HG03520 (cell line): ENCODE measurements around the gene SLC13A3.

ENCODE experiments used
- ATAC-seq: cut with Tn5 transposase; IDR thresholded peaks from one replicate; pipeline ENCODE4 v1.9.1; 2021; ENCODE audit warnings: mild to moderate bottlenecking, moderate library complexity; ENCODE audit not compliant: unreplicated experiment

Gene SLC13A3

DNA sequence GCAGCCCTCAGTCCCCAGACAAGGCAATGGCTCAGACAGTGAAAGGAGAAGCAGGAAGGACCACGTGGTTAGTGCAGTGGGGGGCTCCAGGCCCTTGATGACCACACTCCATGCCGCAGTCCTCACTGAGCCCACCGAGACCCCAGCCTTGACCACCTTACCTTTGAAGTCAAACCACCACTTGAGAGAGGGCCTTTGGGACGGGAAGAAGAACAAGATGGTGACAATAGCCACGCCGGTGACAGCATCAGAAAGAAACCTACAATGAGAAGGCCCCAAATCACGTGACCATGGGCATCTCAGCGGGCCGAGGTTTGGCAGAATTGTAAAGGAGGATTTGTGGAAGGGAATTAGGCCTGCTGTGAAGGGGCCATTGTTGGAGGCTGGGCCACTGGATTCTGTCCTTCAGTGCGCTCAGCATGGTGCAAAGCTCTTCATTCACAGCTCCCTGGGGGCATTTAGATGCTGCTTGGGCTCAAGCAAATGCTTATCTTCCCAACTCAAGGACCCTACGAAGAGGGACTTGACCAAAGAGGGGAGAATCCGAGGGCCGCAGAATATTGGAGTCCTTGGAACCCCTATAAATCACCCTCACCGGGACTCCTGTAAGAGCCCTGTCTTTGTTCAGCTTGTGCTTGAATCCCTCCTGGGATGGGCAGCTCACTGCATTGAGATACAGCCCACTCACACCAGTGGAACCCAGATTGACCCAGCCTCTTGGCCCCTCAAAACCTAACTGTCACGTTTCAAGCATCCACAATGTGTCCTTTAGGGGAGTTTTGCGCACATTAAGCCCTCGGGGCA, 67.6 kb downstream of the SLC13A3 start:
- no peak for ATAC-seq

DNA sequence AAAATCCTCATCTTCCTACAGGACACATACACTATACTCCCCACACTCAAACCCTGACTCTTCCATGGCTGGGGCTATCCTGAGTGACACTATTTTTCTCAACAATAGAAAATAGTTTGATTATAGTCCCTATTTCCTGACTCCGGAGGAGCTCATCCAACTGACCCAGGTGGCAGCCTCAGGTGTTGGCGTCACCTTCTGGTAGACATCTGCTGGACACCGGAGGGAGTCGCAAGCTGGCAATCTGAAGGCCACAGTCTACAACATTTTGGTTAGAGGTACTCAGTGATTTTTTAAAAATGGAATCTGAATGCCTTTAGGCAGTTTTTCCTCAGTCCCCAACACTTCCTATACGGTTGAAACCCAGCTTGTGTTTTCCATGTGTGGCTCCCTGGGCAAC, 68.6 kb downstream of the SLC13A3 start:
- no peak for ATAC-seq

GRCh38 chr20:46581391-46581790, 69.9 kb downstream of the SLC13A3 start:
- ATAC-seq, result no peak

GRCh38 chr20:46580613-46581205, 70.5 kb downstream of the SLC13A3 start:
- no peak for ATAC-seq

DNA sequence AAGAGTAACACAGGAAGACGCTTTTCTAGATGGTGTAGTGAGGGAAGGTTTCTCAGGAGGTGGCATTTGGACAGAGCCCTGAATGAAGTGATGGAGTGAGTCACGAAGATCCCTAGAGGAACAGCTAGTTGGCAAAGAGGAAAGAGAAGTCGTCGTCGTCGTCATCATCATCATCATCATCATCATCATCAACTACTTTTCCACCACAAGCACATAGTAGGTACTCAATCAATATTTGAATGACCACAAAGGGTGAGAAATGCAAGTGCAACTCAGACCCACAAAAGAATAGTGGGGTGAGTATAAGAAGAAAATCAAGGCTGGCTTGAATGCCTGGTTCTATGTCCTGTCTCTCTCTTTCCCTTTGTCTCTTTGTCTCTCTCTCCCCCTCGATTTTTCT, 72.5 kb downstream of the SLC13A3 start:
- no peak for ATAC-seq

DNA sequence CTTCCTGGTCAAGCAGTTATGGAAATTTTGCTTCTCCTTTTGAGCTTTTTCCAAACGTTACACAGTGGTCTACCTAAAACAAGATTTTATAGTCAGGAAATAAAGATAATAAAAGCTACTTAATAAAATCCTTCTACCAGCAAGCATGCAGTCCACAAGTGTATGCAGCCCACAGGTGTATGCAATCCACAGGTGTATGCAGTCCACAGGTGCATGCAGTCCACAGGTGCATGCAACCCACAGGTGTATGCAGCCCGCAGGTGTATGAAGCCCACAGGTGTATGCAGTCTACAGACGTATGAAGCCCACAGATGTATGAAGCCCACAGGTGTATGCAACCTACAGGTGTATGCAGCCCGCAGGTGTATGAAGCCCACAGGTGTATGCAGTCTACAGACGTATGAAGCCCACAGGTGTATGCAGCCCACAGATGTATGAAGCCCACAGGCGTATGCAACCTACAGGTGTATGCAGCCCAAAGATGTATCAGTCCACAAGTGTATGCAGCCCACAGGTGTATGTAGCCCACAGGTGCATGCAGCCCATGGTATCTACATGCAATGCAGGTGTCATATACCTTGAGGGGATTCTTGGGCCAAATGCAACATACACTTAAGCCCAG, 74.4 kb downstream of the SLC13A3 start:
- ATAC-seq, result no peak

- ATAC-seq, result no peak
Observed at GRCh38 chr20:46575937-46576461, 75.3 kb downstream of the SLC13A3 start.

GRCh38 chr20:46575394-46575793, 75.9 kb downstream of the SLC13A3 start:
- no peak for ATAC-seq

DNA sequence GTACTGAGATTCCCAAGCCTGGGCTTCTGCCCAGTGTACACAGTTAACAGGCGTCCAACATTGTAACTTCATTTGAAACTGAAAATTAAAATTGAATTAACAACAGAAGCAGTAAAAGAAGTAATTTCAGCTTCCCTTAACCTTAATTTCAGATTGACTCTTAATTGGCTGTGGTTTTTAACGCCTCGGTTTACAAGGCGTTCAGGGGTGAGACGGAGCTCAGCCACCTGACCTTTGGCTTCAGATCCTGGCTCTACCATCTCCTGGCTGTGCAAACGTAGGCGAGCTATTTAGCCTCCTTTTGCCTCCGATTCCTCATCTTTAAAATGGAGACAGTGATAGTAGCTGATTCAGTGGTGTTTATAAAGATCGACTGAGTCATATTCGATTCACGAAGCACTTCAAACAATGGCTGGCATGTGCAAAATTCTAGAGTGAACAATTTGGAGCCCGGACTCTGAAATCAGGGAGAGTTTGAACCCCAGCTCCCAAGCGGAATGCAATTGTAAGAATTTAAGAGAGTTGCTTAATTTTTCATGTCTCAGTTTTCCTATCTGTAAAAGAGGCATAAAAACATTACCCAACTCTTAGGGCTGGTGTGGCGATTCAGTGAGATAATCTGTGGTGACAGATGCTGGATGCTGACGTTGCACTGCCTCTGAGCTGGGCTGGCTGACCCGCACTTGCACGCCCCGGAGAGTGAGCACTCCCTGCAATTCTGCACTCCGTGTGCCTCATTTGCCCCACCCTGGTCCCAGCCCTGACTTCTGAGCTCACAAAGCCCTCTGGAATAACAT, 77.3 kb downstream of the SLC13A3 start:
- no peak for ATAC-seq

DNA sequence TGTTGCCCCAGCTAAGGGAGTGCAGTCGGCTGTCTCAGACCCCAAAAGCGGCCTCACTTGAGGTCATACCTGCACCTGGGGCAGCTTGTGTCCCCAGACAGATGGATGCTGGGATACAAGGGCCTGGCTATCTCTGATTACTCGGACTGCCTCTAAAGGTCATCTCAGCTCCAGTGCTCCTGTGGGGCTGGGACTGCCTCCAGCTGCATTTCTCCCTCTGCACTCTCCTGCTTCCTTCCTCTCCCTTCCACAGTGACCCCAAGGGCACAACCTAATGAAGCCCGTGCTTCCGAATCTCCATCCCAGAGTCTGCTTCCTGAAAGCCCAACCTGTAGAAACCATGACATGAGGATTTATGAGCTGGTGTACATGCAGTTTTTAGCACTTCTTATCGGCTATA, 78.0 kb downstream of the SLC13A3 start:
- ATAC-seq, result no peak

- no peak for ATAC-seq
Observed at GRCh38 chr20:46572790-46573189, 78.5 kb downstream of the SLC13A3 start.

DNA sequence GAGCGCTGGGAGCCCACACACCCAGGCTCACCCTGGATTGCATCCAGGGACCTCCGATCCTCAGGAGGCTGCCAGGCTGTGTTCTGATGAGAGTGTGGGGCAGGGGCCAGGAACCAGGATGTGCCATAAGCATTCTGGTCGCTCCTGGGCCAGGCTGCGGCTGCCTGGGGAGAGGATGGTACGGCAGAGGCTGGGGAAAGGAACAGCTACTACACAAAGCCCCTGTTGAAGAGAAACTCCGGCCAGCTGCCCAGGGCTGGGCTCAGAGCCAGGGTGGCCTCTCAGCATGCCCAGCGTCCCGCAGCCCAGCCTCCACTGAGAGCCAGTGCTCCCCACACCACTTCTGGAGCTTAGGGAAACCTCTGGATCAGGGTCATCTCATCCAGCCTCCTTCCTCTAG, 79.1 kb downstream of the SLC13A3 start:
- no peak for ATAC-seq

GRCh38 chr20:46571418-46571817, 79.8 kb downstream of the SLC13A3 start:
- ATAC-seq, result no peak

DNA sequence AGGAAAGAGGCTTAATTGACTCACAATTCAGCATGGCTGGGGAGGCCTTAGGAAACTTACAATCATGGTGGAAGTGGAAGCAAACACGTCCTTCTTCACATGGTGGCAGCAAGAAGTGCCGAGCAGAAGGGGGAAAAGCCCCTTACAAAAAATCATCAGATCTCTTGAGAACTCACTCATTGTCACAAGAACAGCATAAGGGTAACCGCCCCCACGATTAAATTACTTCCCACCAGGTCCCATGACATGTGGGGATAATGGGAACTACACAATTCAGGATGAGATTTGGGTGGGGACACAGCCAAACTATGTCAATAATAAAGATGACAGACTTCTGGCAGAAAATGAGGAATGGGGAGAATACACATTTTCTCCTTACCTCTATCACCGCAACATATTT, 80.3 kb downstream of the SLC13A3 start:
- no peak for ATAC-seq

DNA sequence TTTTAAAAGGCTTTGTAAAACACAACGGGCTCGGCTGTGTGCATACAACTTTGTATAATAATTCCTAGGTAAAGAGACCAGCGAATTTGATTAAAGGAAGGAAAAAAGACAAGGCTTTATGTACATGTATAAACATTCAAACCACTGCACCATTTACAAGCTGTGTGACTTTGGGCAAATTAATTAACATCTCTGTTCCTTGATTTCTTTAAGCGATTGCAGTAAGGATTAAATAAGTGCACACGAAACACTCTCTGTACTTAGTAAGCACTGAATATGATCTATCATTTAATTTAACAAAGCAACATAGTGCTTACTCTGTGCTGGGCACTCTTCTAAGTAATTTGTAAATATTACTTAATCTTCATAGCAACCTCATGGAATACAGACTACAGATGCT, 81.3 kb downstream of the SLC13A3 start:
- no peak for ATAC-seq

- ATAC-seq, result no peak
Observed at GRCh38 chr20:46568570-46569129, 82.6 kb downstream of the SLC13A3 start.

GRCh38 chr20:46566125-46566524, 85.1 kb downstream of the SLC13A3 start:
- ATAC-seq, result no peak

DNA sequence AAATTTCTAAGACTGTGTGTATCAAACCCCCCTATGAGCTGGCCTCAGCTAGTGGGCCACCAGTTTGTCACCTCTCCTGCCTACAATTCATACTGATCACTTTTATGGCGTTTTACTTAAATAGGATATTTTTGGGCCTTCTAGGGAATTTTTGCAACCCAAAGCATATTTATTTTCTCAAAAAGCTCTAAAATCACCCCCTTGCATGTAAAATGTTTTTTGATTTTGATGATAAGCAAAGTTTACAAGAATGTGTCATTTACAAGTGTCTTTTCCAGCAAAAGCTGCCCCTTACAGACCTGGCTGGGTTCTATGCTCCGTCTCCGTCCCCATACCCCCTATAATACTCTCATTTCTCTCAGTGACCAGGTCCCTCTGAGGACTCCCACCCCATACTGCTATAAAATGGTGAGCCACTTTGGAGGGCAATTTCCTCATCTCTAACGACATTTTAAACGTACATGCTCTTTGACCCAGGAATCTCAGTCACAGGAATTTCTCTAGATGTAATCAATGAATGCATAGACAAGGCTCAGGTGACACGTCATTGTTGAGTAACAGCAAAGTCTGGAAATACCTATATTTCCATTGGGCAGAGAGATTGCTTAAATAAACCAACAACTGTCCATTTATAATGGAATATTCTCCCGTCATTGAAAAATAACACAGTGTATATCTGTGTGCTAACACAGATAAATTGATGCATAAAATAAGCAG, 86.9 kb downstream of the SLC13A3 start:
- no peak for ATAC-seq

DNA sequence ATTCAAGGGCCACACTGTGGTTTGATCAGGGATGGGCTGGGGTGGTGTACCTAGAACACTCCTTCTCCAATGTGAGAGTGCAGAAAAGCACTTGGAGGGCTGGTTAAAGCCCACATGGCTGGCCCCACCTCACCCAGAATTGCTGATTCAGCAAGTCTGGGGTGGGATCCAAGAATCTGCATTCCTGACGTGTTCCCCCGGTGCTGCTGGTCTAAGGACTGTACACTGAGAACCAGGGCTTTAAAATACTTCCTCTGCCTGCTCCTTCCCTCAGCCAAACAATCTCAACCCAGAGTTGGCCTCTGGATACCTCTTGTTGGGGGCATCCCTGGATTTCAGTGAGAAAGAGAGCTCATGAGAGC, 87.4 kb downstream of the SLC13A3 start:
- ATAC-seq, result no peak

DNA sequence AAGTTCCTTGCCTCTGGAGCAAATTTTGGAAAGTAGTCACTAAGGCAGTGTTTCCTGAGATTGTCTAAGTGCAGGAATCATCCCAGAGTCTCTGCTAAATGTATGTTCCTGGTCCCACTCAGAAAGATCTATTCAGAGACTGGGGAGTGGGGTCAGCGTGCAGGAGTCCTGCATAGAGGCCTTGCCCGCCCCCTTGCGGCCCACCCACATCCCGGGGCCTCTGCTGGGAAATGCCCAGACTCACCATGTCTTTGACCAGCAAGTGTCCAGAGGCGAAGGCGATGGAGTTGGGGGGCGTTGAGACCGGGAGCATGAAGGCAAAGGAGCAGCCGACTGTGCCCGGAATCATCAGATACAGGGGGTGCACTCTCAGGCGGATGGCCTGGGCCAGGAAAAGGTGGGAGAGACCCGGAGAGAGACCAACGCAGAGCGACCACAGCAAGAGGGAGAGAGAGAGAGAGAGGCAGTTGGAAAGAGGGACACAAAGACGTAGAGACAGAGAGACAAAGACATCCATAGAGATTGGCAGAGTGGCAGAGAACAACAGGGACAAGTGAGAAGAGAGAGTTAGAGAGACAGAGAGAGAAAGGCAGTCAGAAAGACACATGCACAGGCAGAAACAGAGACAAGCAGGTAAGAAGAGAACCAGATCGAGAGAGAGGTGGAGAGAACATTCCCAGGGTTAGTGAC, 87.9 kb downstream of the SLC13A3 start:
- no peak for ATAC-seq
